ENCODE data around the gene IFI6. TPM values are rescaled to one million over a fixed set of nuclear protein-coding genes. Genes with fewer than 3 reads are reported as not detected.

IFI6 gene
- total and polyA plus RNA-seq, 2 of the 4 experiments (the other 2 are of a cell fraction): 7.3 to 16.8 TPM

GRCh38 chr1:27682351-27682944, 10.5 kb upstream of the IFI6 start:
- Histone ChIP-seq H3K27ac (ENCODE audit: insufficient read depth, low read length) (no peak overlapping the region), H2BK120ac (ENCODE audit: low read depth, low read length) (no peak overlapping the region), H2AK5ac (ENCODE audit: low read depth, low read length) (no peak overlapping the region), H3K9me3 (ENCODE audit: control insufficient read depth, insufficient read depth, low read length) (peaks cover 10% of the 10 kb centered on the region), H3K4me2 (ENCODE audit: low read depth, low read length) (no peak overlapping the region), H4K20me1 (ENCODE audit: insufficient read depth, low read length) (no peaks in the 10 kb centered on the region), H4K5ac (ENCODE audit: low read depth, low read length) (no peak overlapping the region), H3K23ac (ENCODE audit: low read depth, low read length) (no peak overlapping the region), H2BK15ac (ENCODE audit: low read depth, low read length) (no peak overlapping the region), H3K4ac (ENCODE audit: low read depth, low read length) (no peak overlapping the region), H3K4me3 (ENCODE audit: insufficient read depth, low read depth, low read length) (no peak overlapping the region), H4K91ac (ENCODE audit: insufficient read depth, low read depth, low read length) (no peak overlapping the region), H3K14ac (replicated peaks; ENCODE audit: low read depth, low read length) (no peak overlapping the region), H3K36me3 (ENCODE audit: control insufficient read depth, insufficient read depth, low read length) (no peaks in the 10 kb centered on the region), H3K4me1 (ENCODE audit: control insufficient read depth, insufficient read depth, low read length) (no peaks in the 10 kb centered on the region), H3K79me1 (ENCODE audit: low read depth in 1 of 2, low read length in 2 of 2) (no peaks in the 10 kb centered on the region), H3K27me3 (ENCODE audit: control insufficient read depth, insufficient read depth, low read length) (peaks cover 27% of the 10 kb centered on the region), H2AK9ac (replicated peaks; ENCODE audit: low read depth, low read length, poor library complexity) (no peak overlapping the region), H4K8ac (ENCODE audit: low read depth in 2 of 2, low read length in 2 of 2) (no peak overlapping the region), H2BK5ac (ENCODE audit: low read depth, low read length, poor library complexity, severe bottlenecking) (no peak overlapping the region), H3K18ac (ENCODE audit: low read depth, low read length) (no peak overlapping the region), H3K9ac (ENCODE audit: low read depth, low read length) (no peak overlapping the region), H3K9me1 (ENCODE audit: insufficient read depth, low read length) (no peaks in the 10 kb centered on the region; the same call in 1 of the 2 replicates), H2BK20ac (ENCODE audit: low read depth, low read length) (no peak overlapping the region), H2AFZ (replicated peaks; ENCODE audit: low read length, poor library complexity) (no peak overlapping the region), H3K56ac (ENCODE audit: extremely low read depth, insufficient read depth, low read length) (no peak overlapping the region)
- TF ChIP-seq RCOR1 (IDR thresholded peaks at IDR 0.05; ENCODE audit: insufficient replicate concordance, low read length) (no peak), NFE2L2 (IDR thresholded peaks at IDR 0.05; ENCODE audit: low read depth, low read length) (no peak), CHD1 (IDR thresholded peaks at IDR 0.05; ENCODE audit: low read depth, low read length) (no peak), MAFK (IDR thresholded peaks at IDR 0.05; ENCODE audit: low read depth, low read length) (no peak)
- TF ChIP-seq, protein P1, sequence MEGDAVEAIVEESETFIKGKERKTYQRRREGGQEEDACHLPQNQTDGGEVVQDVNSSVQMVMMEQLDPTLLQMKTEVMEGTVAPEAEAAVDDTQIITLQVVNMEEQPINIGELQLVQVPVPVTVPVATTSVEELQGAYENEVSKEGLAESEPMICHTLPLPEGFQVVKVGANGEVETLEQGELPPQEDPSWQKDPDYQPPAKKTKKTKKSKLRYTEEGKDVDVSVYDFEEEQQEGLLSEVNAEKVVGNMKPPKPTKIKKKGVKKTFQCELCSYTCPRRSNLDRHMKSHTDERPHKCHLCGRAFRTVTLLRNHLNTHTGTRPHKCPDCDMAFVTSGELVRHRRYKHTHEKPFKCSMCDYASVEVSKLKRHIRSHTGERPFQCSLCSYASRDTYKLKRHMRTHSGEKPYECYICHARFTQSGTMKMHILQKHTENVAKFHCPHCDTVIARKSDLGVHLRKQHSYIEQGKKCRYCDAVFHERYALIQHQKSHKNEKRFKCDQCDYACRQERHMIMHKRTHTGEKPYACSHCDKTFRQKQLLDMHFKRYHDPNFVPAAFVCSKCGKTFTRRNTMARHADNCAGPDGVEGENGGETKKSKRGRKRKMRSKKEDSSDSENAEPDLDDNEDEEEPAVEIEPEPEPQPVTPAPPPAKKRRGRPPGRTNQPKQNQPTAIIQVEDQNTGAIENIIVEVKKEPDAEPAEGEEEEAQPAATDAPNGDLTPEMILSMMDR (conservative IDR thresholded peaks at IDR 0.05; ENCODE audit: low read depth, low read length): no peak
- TF ChIP-seq, protein P2, sequence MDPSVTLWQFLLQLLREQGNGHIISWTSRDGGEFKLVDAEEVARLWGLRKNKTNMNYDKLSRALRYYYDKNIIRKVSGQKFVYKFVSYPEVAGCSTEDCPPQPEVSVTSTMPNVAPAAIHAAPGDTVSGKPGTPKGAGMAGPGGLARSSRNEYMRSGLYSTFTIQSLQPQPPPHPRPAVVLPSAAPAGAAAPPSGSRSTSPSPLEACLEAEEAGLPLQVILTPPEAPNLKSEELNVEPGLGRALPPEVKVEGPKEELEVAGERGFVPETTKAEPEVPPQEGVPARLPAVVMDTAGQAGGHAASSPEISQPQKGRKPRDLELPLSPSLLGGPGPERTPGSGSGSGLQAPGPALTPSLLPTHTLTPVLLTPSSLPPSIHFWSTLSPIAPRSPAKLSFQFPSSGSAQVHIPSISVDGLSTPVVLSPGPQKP (IDR thresholded peaks at IDR 0.05; ENCODE audit: borderline replicate concordance, low read depth, low read length): no peak
- dilution Hi-C loops (cut with HindIII; ENCODE audit: low sequenced_read_pairs, unreplicated experiment): no loop called here
- POLR2A ChIA-PET (ENCODE audit: unreplicated experiment): no interaction called here
- BruUV-seq (replicated peaks): no TSS peak
- ATAC-seq (ENCODE audit: low read depth): no peak
- in situ Hi-C loops (cut with MboI; ENCODE audit: low sequenced_read_pairs): no loop called here
- WGBS, 2 experiments (ENCODE audit: extremely low coverage in 2 of 2, insufficient read length in 1 of 2): no CpG with 5 or more reads among the region's 5 CpGs
- intact Hi-C loops (cut with micrococcal nuclease): no loop called here
- CTCF ChIA-PET: no interaction called here
- DNase-seq: no peak
